ENCODE data around the gene ANKMY2.
"Not testable (repeated sequence)": the region's sequence is repeated elsewhere in the genome, so short reads cannot be mapped to it uniquely, and the experiment has no call there.

ANKMY2 gene

DNA sequence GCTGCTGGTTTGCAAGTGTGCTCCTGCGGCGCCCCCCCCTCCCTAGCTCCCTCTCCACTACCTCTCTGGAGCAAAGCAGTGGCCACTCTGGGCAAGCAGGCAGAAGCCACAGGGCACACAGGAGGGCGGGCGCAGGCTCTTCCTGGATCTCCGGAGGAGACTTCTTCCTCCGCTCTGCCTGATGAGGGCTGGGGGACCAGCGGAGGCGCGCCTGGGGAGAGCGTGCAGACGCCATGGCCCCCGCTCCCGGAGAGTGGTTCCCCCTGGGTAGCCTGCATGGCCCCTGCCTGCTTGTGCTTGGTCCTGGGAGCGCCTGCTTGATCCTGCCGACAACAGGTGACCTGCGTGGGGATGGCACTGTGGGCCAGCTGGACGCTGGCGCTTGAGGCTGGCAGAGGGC is 29.0 kb downstream of the ANKMY2 start:
- DNase-seq: no peak

DNA sequence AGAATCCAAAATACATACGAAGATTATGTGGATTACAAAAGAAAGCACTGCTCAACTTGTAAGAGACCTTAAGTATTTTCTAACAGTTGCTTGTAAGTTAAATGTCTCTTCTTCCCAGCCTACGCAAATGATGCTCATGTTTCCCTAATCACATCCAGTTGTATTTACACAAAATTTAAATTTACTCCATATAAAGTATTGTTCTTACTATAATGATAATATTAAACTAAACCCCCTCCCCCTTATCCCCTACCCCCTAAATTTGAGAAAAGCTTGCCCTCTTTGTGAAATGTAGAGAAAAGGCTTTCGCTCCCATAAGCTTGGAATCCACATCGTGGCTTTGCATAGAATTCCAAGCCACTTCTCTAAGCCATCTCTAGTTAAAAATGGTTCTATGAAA is 29.4 kb downstream of the ANKMY2 start:
- DNase-seq: no peak

DNA sequence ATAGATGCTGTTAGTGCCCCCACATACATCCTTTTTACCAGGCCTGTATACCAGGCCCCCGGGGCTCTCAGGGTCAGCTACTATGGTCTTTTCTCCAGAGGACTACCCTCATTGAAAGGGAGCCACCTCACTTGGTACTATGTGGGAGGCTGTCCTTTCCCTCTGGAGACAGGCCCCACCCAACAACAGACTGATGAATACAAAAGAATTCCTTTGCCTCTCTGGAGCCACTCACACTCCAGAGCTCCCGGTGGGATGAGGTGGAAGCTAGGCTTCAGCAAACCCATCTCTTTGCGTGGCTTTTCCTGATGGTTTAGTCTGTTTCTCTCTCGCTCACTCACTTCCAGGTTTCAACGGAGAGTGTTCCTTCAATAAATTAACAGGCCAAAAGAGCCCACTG is 30.3 kb downstream of the ANKMY2 start:
- DNase-seq: no peak

DNA sequence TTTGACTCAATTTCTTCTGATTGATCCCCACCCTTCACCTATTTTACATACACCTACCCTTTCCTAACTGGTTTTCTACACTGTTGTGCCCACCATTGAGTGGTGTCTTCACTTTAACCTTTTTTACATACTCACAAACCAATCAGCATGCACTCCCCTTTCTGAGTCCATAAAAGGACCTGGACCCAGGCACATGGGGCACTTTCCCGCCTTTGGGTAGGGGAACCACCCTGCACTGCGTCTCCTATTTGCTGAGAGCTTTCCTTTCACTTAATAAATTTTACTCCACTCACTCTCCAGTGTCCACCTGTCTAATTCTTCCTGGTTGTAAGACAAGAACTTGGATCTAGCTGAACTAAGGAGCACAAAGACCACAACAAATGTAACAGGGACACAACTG is 33.8 kb downstream of the ANKMY2 start:
- no peak for DNase-seq

DNA sequence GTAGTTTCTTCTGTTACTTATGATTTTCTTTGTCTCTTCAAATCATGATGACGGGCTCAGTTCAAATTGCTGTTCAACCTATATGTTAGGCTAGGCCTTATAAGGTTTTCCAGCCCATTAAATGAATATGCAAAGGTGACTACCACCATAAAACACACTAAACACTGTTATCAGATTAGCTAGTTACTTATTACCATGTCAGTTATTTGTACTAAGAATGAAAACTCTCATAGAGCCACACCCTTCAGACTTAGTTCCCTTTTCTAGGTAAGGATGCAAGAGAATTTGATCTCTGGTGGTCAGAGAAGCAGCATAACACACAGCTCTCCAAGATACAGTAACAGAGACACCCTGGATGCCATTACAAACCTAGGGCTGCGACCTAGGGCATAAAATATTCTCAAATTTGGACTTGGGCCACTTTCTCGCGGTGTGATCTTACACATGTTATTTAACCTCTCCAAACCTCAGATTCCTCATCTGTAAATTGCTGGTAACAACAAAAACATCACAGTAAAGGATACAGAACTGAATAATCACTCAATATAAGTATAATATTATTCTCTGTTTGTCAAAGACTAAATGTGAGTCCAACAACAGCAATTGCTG is 35.6 kb downstream of the ANKMY2 start:
- DNase-seq: no peak

DNA sequence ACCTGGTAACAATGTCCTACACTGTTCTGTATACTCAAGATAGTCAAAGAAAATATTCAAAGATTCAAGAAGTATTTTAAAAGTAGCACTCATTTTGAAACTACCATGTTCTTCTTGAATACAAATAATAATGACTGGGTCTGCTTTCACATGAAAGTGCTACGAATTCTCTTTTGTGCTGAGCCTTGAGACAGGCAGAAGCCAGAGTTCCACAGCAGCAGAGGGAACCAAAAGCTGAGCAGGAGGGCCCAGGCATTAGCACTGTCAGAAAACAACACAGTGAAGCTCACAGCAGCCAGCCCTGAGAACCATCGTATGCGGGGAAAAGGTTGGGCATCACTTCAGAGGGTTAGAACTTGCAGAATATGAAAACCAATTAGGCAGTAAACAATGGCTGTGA is 38.9 kb downstream of the ANKMY2 start:
- no peak for DNase-seq

DNA sequence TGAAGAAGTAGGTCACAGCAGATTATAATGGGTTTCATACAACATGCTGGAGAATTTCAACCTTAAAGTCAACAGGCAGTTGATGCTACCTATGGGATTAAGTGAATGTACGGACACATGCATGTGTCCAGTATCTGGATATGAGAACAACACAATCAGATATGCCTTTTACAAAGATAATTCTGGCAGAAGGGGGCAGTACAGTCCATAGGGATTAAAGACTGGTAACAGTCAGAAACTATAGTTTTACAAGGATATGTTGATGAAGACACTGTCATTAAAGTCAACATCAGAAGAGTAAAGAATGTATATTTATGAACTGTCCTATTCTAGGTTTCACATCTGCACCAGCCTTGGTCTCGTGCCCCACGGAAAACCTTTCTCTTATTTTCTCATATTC is 41.5 kb downstream of the ANKMY2 start:
- DNase-seq: peak; percentile 3

DNA sequence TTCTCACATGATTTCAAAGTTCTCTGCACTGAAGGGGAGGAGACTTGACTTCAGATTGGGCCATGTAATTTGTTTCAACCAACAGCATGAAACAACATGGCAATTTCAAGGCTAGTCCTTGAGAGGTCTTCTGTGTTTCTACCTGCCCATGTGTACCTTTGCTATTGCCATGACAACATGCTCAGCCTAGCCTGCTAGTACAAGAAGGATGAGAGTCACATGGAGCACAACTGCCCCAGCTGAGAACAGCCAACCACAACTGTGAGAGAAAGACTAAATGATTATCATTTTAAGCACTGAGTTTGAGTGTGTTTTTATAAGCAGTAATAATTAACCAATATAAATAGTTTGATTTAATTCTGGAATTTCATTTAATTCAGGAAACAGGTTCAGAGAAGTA is 41.9 kb downstream of the ANKMY2 start:
- no peak for DNase-seq

DNA sequence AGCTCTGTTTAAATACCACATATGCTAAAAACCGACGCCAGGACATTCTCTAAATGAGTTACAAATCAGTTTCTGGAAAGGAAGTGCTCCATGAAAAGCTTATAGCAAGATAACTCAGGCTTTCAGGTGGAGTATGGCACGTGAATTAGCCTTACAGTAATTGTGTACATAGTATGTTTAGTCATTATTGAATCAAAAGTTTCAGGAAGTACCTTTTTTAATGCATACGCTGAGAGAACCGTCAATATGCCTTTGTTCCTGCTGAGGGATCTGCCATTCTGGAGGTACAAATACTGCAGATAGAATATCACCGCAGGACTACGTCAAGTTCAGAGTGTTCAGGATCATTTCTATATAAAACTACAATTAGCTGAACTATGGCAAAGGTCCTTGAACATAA is 45.7 kb downstream of the ANKMY2 start:
- no peak for DNase-seq

DNA sequence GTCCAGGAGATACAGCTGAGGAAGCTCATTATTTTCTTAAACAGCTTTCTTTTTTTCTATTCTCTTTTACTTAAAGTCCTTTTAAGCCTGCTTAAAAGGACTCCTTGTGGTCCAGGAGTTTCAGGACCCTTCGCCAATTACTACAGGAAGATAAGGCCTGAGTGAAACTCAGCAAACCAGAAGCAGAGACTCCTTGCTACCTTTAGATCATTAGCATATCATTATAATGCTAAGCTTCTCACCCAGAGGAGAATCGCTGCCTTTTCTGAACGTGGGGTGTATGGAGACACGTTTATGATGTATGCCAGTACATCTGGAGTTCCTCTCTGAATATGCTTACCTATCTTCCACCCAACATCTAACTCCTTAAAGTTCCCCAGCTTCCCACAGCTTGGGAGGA is 47.5 kb downstream of the ANKMY2 start:
- DNase-seq: no peak

DNA sequence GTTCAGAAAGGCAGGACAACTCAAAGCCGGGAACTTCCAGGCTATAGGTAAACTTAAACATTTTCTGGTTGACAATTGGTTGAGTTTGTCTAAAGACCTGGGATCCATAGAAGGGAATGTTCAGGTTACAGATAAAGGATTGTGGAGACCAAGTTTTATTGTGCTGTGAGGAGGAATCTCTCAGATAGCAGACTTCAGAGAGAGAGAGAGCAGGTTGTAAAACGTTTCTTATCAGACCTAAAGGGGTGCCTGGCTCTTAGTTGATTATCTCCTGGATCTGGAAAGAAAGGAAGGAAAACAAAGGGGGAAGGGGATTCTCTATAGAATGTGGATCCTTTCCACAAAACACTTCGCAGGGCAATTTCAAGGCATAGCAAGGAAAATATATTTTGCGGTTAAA is 50.0 kb downstream of the ANKMY2 start:
- not testable (repeated sequence) for DNase-seq

DNA sequence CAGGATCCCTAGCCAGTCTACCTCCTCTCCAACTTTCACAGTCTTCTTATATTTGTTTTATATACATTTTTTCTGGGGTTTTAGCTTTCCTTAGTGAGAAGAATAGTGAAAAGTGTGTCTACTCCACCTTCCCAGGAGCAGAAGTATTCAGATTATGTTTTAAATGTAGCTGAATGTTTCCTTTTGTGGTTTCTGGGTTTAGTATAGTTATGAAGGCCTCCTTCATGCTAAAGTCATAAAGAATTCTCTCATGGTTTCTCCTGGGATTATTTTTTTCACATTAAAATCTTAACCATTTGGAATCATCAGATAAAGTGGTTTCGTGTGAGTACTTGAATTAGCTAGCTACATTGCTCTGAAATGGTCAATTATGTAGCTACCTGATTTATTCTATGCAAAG is 50.9 kb downstream of the ANKMY2 start:
- DNase-seq: no peak

DNA sequence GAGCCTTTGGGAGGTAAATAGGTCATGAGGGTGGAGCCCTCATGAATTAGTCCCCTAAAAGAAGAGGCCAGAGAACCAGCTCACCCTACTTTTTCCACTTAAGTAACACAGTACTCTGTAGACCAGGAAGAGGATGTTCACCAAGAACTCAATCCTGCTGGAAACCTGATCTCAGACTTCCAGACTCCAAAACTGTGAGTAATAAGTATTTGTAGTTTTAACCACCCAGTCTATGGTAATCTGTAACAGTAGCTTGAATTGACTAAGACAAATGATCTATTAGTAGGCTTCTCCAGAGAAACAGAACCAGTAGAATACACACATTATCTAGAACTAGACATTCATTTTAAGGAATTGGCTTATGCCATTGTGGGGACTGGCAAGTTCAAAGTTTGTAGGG is 51.5 kb downstream of the ANKMY2 start:
- DNase-seq: no peak

DNA sequence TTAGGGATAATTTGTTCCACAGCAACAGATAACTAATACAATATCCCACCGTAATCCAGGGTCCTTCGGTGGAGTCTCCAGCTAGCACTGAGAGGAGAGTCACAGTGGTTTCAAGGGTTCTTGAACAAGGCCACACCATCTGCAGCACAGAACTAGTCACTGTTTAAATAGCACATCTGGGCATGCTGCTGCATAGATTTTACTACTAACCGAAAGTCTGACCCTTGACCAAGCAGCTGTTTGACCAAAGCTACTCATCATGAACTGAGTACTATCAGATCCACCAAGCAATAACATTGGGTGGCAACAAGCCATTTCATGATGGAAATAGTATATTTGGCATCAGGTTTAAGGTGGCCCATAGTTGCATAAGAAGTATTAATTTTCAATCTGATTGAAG is 53.2 kb downstream of the ANKMY2 start:
- no peak for DNase-seq

DNA sequence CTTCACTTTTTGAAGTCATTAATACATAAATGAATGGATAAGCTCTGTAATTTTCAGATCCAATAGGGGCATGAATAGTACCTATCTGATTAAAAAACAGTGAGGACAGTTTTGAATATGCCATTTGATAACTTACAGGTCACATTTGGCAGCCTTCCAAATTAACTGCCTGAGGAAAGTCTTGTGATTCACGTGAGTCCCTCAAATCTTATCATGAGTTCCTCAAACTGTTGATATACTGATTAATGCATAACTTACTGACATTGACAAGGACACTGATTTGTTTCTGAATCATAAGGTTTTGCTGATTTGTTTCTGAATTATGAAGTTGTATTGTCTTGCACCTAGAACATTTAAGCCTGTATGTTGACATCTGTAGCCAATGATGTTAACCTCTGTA is 55.1 kb downstream of the ANKMY2 start:
- DNase-seq: no peak

DNA sequence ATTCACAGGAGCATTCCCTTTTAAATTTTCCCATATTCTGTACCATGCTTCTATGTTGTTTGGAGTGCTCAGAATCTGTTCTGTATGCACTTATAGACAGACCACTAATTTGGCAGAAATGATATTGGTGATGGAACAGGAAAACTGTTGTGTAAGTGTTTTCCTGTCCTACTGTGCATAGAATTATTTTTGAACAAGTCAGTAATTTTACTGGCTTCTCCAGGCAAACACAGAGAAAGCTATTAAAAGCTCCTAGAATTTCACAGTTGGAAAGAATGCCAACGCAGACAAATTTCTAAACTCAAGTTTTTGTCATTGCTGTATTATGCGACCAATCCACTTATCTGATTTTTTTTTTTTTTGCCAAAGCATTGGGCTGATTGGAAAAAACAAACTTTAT is 55.7 kb downstream of the ANKMY2 start:
- DNase-seq: no peak

DNA sequence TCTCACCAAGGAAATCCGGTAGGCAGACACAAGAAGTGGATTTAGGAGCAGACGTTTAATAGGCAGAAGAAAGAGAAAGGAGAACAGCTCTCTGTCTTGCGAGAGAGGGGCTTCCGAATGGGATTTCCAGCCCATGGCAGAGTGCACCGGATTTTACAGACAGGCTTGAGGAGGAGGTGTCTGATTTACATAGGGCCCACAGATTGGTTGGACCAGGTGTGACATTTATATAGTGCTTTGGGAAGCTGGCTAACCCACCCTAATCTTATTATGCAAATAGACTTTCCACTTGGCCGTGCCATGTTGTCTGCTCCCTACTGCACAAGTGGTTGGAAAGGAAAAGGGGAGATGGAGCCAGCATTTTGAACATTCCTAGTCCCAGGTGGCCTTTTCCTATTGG is 57.8 kb downstream of the ANKMY2 start:
- DNase-seq: no peak

DNA sequence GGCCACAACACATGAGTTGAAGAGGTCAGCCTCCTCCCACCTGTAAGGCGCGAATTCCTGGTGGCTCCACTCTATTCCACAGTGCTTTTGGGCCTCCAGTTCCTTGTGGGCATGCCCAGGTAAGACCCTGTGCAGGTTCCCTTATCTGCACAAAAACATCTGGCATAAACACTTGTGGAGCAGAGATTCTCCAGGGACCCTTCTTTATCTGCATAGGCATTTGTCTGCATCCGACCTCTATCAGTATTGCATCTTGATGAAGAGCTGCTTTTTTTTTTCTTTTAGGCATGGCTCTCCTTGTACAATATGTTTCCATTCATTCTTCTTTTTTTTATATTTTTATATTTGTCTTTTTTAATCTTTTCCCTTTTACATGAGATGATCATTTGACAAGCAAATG is 58.4 kb downstream of the ANKMY2 start:
- DNase-seq: no peak

DNA sequence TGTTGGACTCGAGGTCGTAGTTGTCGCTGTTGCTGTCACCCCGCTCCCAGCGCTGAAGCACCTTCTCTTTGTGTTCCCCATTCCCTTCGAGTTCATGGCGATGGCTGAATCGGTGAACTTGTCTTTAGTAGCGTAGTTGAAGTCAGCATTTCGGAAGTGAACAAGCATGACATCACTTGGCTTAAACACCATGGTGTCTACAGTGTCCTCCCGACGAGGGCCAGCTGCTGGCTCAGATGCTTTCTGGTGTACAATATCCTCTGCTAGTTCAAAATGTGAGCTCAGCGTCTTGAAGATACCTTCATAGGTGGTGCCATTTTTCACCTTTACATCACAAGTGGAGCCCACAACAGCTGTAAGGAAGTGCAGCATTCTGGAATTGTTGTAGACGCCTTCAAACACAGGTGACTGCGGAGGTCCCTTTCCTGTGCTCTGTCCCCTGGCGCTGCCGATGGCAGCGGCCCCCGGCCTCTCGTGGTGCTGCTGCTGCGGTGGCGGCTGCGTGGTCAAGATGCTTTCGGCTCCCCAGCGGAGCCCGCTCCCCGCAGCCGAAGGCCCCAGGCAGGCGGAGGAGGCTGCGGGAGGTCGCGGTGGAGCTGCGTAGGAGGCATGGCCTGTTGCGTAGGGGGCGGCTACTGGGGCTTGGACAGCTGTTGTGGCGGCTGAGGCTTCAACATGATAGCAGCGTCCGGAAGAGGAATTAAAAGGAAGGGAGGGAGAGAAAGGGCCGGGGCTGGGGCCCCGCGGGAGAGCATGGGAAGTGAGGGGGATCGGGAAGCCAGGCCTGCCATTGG is 59.3 kb downstream of the ANKMY2 start:
- no peak for DNase-seq

DNA sequence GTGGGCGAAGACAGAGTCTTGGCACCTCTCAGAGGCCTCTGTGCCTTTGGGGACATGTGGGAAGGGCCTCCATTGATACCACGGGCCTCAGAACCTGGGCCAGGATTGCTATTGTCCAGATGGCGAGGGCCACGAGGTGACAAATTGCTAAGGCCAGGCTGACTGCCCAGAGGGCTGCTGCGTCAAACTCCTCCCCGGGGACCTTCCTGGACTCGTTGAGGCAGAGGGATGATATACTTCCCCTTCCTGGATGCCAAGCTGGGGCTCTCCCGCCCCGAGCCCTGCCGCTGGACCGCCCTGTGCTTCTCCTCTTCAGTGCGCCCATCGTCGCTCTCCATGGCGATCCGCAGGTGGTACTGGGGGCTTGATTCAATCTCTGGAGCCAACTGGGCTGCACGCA is 60.0 kb downstream of the ANKMY2 start:
- DNase-seq: no peak

DNA sequence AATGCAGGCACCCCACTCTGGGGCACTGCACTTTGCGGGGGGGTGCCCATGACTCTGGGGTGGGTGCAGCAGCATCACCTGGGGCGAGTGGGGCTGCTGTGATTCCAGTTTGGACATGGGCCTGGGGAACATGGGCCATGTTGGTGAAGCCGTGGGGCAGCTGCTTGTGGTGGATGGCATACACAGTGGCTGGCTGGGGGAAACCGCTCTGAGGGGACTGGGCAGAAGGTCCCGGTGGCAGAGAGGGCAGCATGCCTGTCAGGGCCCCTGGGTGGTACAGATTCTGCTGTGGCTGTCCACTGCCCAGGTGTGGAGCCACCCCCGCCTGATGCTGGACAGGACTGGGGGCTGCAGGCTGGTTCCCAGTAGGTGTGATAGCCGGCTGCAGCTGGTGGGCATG is 61.7 kb downstream of the ANKMY2 start:
- DNase-seq: no peak

DNA sequence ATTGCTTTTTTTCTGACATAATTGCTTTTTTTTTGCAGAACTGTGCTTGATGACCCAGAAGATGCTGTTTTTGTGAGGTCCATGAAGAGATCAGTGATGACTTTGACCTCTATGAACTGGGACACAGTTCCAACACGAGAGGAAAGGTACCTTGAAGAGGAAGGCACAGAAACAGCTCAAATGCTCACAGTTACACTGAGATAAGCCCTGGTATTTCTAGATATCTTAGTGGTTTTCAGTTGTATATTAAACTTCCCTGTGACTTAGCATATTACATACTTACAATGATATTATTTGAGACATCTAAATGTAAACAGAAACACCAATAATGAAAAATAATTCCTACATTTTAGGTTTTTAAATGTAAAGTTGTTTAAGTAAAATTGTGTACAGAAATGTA is 64.3 kb downstream of the ANKMY2 start:
- no peak for DNase-seq

DNA sequence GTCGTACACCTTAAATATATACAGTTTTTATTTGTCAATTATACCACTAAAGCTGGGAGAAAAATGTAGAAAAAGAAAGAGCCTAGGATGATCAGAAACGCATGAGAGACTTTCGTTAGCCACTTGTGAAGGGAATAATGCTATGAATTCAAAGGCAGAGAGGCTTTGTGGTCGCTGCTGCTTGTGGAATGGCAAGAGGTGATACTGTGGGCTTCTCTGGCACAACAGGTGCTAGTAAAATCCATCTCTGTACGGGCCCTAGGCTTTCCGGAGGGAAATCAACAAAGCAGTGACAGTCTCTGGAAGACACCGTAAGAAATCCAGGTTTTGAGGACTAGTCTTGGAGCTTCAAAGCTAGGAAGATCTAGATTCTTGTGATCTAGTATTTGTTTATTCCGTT is 66.3 kb downstream of the ANKMY2 start:
- DNase-seq: no peak

DNA sequence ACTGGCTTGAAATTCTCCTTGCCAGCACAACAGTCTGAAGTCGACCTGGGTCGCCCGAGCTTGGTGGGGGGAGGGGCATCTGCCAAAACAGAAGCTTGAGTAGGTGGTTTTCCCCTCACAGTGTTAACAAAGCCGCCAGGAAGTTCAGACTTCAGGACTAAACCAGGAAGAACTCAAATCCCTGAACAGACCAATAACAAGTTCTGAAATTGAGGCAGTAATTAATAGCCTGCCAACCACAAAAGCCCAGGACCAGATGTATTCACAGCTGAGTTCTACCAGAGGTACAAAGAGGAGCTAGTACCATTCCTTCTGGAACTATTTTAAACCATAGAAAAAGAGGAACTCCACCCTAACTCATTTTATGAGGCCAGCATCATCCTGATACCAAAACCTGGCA is 73.6 kb downstream of the ANKMY2 start:
- no peak for DNase-seq

DNA sequence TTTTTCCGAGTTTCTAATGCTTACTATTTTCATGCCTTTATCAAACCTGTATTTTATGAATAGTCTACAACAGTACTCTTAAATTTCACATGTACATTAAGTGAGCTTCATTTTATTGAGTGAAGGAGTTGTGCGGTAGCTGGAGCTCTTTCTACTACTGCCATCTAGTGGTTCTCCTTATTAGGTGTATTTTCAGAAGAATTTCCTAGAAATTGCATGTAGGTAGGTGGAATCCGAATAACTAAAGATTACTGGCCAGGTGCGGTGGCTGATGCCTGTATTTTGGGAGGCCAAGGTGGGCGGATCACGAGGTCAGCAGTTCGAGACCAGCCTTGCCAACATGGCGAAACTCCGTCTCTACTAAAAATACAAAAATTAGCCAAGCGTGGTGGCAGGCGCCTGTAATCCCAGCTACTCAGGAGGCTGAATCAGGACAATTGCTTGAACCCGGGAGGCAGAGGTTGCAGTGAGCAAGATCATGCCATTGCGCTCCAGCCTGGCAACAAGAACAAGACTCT is 80.6 kb downstream of the ANKMY2 start:
- DNase-seq: peak; percentile 55
